K562 (cell line): ENCODE measurements around the gene CHSY1. TPM values are rescaled to one million over a fixed set of nuclear protein-coding genes. Genes with fewer than 3 reads are reported as not detected.

Experiments used
- BRD9 ChIP-seq: fragments of 450-650 bp; IDR thresholded peaks from 2 replicates; pipeline ENCODE4 v1.6.1; 2018; ENCODE audit warnings: low read depth; ENCODE audit not compliant: partially characterized antibody
- CAMTA2 ChIP-seq: fragments of 250-450 bp; sonication (Bioruptor Pico); conservative IDR thresholded peaks from 2 replicates; pipeline ENCODE4 v1.5.1; 2022
- CBX8 ChIP-seq: fragments of 200-600 bp; sonication (generic); IDR thresholded peaks from 2 replicates; pipeline ENCODE4 v1.6.1; 2012; ENCODE audit warnings: borderline replicate concordance, mixed run types, low read depth, mild to moderate bottlenecking, moderate library complexity, mixed read lengths, low read length, control low read depth, inconsistent platforms; ENCODE audit not compliant: poor library complexity, severe bottlenecking; ENCODE audit errors: extremely low read depth
- HDAC3 ChIP-seq: fragments of 450-650 bp; IDR thresholded peaks from 2 replicates; pipeline ENCODE4 v1.6.1; 2018; ENCODE audit warnings: borderline replicate concordance, mild to moderate bottlenecking, moderate library complexity; ENCODE audit not compliant: partially characterized antibody
- MCM2 ChIP-seq: fragments of 450-650 bp; IDR thresholded peaks from 2 replicates; pipeline ENCODE4 v1.6.1; 2017; ENCODE audit warnings: low read depth, mild to moderate bottlenecking
- MECOM ChIP-seq: fragments of 250-450 bp; sonication (Bioruptor Pico); IDR thresholded peaks from 2 replicates; pipeline ENCODE4 v1.8.0; 2022; ENCODE audit warnings: inconsistent platforms
- NR2C1 ChIP-seq, 2 experiments: fragments of 450-650 bp; IDR thresholded peaks; 2 replicates each; pipeline ENCODE4 v1.6.1; 2017; ENCODE audit warnings: mild to moderate bottlenecking in 2 of 2, antibody characterized with exemption in 1 of 2, inconsistent platforms in 1 of 2, missing compliant biosample characterization in 1 of 2, missing genetic modification characterization in 1 of 2
- PCBP2 ChIP-seq: fragments of 200-400 bp; formaldehyde crosslinking; IDR thresholded peaks from 2 replicates; pipeline ENCODE4 v1.6.1; 2018; ENCODE audit warnings: low read length, low read depth, mild to moderate bottlenecking, moderate library complexity; ENCODE audit not compliant: poor library complexity, severe bottlenecking
- PURB ChIP-seq: sonication (generic); formaldehyde crosslinking; IDR thresholded peaks from 2 replicates; pipeline ENCODE4 v1.9.0; 2021; ENCODE audit warnings: low read depth, mild to moderate bottlenecking, missing genetic modification reagents
- PYGO2 ChIP-seq: fragments of 450-650 bp; IDR thresholded peaks from 2 replicates; pipeline ENCODE4 v1.6.1; 2016; ENCODE audit warnings: mild to moderate bottlenecking, missing genetic modification characterization, moderate library complexity, missing compliant biosample characterization
- RBM15 ChIP-seq: fragments of 200-400 bp; formaldehyde crosslinking; IDR thresholded peaks from 2 replicates; pipeline ENCODE4 v1.6.1; 2018; ENCODE audit warnings: mild to moderate bottlenecking, low read length, moderate library complexity; ENCODE audit not compliant: insufficient read depth
- RCOR1 ChIP-seq, 2 experiments: IDR thresholded peaks; 2 replicates each; pipeline ENCODE4 v1.6.1; 2012; ENCODE audit warnings: low read depth in 2 of 2, low read length in 2 of 2, borderline replicate concordance in 1 of 2, improper control_type of control experiment in 1 of 2
- SREBF2 ChIP-seq: sonication (generic); formaldehyde crosslinking; IDR thresholded peaks from 2 replicates; pipeline ENCODE4 v1.4.0; 2020; ENCODE audit warnings: mild to moderate bottlenecking, missing genetic modification reagents
- TAF15 ChIP-seq: fragments of 200-400 bp; formaldehyde crosslinking; IDR thresholded peaks from 2 replicates; pipeline ENCODE4 v1.6.1; 2017; ENCODE audit warnings: mild to moderate bottlenecking, low read depth, low read length, moderate library complexity
- ZC3H11A ChIP-seq: IDR thresholded peaks from 2 replicates; pipeline ENCODE4 v1.6.1; 2012; ENCODE audit warnings: low read depth, low read length, improper control_type of control experiment
- ZNF41 ChIP-seq: fragments of 250-450 bp; sonication (Bioruptor Pico); conservative IDR thresholded peaks from 2 replicates; pipeline ENCODE4 v1.4.0; 2020; ENCODE audit warnings: mild to moderate bottlenecking
- ZNF77 ChIP-seq: fragments of 250-450 bp; sonication (Bioruptor Pico); IDR thresholded peaks from 2 replicates; pipeline ENCODE4 v1.5.0; 2020
- ZNF778 ChIP-seq: fragments of 450-650 bp; formaldehyde crosslinking; IDR thresholded peaks from 2 replicates; pipeline ENCODE4 v1.4.0; 2020; ENCODE audit warnings: mild to moderate bottlenecking, moderate library complexity
- polyA plus RNA-seq, 8 experiments: library from polyadenylated mRNA; depleted of rRNA in 4 of 8; stranded (reverse) in 5 of 8; unstranded in 3 of 8; fragments of >200 nt; fragmentation: Nextera tagmentation in 2 of 8; fragmentation: Illumina TruSeq in 1 of 8; extraction: Ambion mirVana in 2 of 8; extraction: Trizol in 1 of 8; gene quantifications; 2 replicates each; pipeline versions ENCODE4 v1.2.1 to v1.2.3, GENCODE V29; 2011 to 2014; ENCODE audit warnings: inconsistent platforms in 1 of 8, missing spikeins in 1 of 8
- total RNA-seq, 7 experiments: library from RNA; depleted of rRNA in 6 of 7; stranded (reverse); fragments of >200 nt in 6 of 7; fragmentation: Illumina TruSeq in 2 of 7; extraction: Trizol in 2 of 7; gene quantifications; 2 replicates each; pipeline versions ENCODE4 v1.2.1 to v1.2.3, GENCODE V29; 2011 to 2021; ENCODE audit warnings: low replicate concordance in 1 of 7
- TF ChIP-seq, protein P1 (sequence below), 2 experiments: fragments of 450-650 bp; conservative IDR thresholded peaks; 2 replicates each; pipeline ENCODE4 v1.6.1; 2017; ENCODE audit warnings: mild to moderate bottlenecking in 2 of 2, moderate library complexity in 2 of 2
- TF ChIP-seq, protein P2 (sequence below): fragments of 150-350 bp; conservative IDR thresholded peaks from 2 replicates; pipeline ENCODE4 v1.6.1; 2014; ENCODE audit warnings: low read length
- TF ChIP-seq, protein P3 (sequence below): IDR thresholded peaks from 2 replicates; pipeline ENCODE4 v1.6.1; 2012; ENCODE audit warnings: low read depth, low read length, improper control_type of control experiment, borderline replicate concordance

CHSY1 gene
- total and polyA plus RNA-seq, 9 of the 15 experiments (the other 6 are each of a cell fraction or from before 2014, with no cell fraction given): 7.0 to 16.4 (median 13.4) TPM

- TF ChIP-seq, protein P1, sequence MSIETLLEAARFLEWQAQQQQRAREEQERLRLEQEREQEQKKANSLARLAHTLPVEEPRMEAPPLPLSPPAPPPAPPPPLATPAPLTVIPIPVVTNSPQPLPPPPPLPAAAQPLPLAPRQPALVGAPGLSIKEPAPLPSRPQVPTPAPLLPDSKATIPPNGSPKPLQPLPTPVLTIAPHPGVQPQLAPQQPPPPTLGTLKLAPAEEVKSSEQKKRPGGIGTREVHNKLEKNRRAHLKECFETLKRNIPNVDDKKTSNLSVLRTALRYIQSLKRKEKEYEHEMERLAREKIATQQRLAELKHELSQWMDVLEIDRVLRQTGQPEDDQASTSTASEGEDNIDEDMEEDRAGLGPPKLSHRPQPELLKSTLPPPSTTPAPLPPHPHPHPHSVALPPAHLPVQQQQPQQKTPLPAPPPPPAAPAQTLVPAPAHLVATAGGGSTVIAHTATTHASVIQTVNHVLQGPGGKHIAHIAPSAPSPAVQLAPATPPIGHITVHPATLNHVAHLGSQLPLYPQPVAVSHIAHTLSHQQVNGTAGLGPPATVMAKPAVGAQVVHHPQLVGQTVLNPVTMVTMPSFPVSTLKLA (conservative IDR thresholded peaks at IDR 0.05): peak; percentile 97 to 98
- TF ChIP-seq SREBF2 (no peak), BRD9 (no peak), MCM2 (no peak), CBX8 (no peak), NR2C1 (IDR thresholded peaks at IDR 0.05) (no peak; the same call in 1 of the 2 replicates), NR2C1 (tag; IDR thresholded peaks at IDR 0.05) (no peak), RBM15 (no peak), CAMTA2 (no peak), ZC3H11A (no peak), PURB (no peak), MECOM (CRISPR knock-in tag) (no peak), RCOR1 (IDR thresholded peaks at IDR 0.05; ENCODE audit: borderline replicate concordance in 1 of 2, low read depth in 2 of 2, low read length in 2 of 2) (peak in 1 of 2 experiments; percentile 50; a peak in 1 of 4 replicates), PYGO2 (no peak), ZNF778 (CRISPR knock-in tag) (no peak), PCBP2 (no peak), ZNF77 (CRISPR knock-in tag) (no peak; the same call in 1 of the 2 replicates), ZNF41 (no peak), TAF15 (no peak), HDAC3 (no peak)
- TF ChIP-seq, protein P2, sequence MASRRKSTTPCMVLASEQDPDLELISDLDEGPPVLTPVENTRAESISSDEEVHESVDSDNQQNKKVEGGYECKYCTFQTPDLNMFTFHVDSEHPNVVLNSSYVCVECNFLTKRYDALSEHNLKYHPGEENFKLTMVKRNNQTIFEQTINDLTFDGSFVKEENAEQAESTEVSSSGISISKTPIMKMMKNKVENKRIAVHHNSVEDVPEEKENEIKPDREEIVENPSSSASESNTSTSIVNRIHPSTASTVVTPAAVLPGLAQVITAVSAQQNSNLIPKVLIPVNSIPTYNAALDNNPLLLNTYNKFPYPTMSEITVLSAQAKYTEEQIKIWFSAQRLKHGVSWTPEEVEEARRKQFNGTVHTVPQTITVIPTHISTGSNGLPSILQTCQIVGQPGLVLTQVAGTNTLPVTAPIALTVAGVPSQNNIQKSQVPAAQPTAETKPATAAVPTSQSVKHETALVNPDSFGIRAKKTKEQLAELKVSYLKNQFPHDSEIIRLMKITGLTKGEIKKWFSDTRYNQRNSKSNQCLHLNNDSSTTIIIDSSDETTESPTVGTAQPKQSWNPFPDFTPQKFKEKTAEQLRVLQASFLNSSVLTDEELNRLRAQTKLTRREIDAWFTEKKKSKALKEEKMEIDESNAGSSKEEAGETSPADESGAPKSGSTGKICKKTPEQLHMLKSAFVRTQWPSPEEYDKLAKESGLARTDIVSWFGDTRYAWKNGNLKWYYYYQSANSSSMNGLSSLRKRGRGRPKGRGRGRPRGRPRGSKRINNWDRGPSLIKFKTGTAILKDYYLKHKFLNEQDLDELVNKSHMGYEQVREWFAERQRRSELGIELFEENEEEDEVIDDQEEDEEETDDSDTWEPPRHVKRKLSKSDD: no peak; the same call in 1 of the 2 replicates
- TF ChIP-seq, protein P3, sequence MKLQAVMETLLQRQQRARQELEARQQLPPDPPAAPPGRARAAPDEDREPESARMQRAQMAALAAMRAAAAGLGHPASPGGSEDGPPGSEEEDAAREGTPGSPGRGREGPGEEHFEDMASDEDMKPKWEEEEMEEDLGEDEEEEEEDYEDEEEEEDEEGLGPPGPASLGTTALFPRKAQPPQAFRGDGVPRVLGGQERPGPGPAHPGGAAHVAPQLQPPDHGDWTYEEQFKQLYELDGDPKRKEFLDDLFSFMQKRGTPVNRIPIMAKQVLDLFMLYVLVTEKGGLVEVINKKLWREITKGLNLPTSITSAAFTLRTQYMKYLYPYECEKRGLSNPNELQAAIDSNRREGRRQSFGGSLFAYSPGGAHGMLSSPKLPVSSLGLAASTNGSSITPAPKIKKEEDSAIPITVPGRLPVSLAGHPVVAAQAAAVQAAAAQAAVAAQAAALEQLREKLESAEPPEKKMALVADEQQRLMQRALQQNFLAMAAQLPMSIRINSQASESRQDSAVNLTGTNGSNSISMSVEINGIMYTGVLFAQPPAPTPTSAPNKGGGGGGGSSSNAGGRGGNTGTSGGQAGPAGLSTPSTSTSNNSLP: no peak
Measured at GRCh38 chr15:101294731-101295606, 43.1 kb upstream of the CHSY1 start, which contains the start of gene SNRPA1 (continued).
